GM18517 (cell line): Measurements from ENCODE around the gene TMEM269.
A peak's percentile ranks its signal among the peaks of the same experiment; 100 is the strongest.

Source experiments
- ATAC-seq: cut with Tn5 transposase; IDR thresholded peaks from one replicate; pipeline ENCODE4 v1.9.1; 2021; ENCODE audit warnings: mild to moderate bottlenecking, moderate library complexity; ENCODE audit not compliant: unreplicated experiment

Gene TMEM269

GRCh38 chr1:42846257-42847110, 61.7 kb downstream of the TMEM269 start, which contains the start of gene ZNF691:
ZNF691 (plus strand) TSS chr1:42846613; CDS start chr1:42849659, 3,046 bp downstream.
- peak; percentile 94 for ATAC-seq

- ATAC-seq, result no peak
Observed at GRCh38 chr1:42847111-42847595, 62.4 kb downstream of the TMEM269 start.

- no peak for ATAC-seq
Observed at GRCh38 chr1:42847721-42848460, 63.1 kb downstream of the TMEM269 start.

GRCh38 chr1:42848823-42849537, 64.2 kb downstream of the TMEM269 start:
- no peak for ATAC-seq

GRCh38 chr1:42849944-42850343, 65.2 kb downstream of the TMEM269 start:
- ATAC-seq, result no peak
